ENCODE measurements around the gene LRG1. TPM values are rescaled to one million over a fixed set of nuclear protein-coding genes. Genes with fewer than 3 reads are reported as not detected.
"Not testable (repeated sequence)": the region's sequence is repeated elsewhere in the genome, so short reads cannot be mapped to it uniquely, and the experiment has no call there.

LRG1 gene
- total and polyA plus RNA-seq, 4 donors, result 0.36 to 1.3 (median 0.46) TPM

GRCh38 chr19:4529924-4530522 is 9.8 kb downstream of the LRG1 start:
- Histone ChIP-seq H3K9me3 (ENCODE audit: control insufficient read depth, insufficient read depth, low read length) (no peaks in the 10 kb centered on the region), H3K36me3 (ENCODE audit: control insufficient read depth, insufficient read depth, low read length) (peaks cover 16% of the 10 kb centered on the region), H3K4me1 (ENCODE audit: control insufficient read depth, insufficient read depth, low read length) (peaks cover 16% of the 10 kb centered on the region), H3K27ac (ENCODE audit: low read depth, low read length) (no peak overlapping the region), H3K4me3 (ENCODE audit: low read depth, low read length) (no peak overlapping the region), H3K27me3 (ENCODE audit: control insufficient read depth, insufficient read depth, low read length) (no peaks in the 10 kb centered on the region)
- 86% methylated on average over 10 of the region's 14 CpGs for WGBS (ENCODE audit: insufficient coverage)
- no peak for DNase-seq (ENCODE audit: low read depth in 4 of 6, low spot score in 6 of 6)

DNA sequence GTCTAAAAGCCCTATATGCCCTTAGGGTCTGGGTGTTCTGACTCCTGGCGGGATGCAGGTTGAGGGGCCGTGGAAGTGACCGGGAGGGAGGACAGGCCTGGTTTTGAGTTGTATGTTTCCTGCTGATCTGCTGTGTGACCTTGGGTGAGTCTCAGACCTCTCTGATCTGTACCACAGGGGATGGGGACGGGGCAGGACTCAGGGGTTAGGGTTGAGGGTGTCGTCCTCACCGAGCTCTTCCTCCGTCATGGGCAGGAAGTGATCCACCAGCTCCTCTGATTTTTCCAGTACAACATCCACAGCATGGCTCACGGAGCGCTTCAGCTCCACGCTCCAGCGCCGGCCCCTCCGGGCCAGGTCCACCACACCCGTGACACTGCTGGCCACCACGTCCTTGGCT is 11.0 kb downstream of the LRG1 start:
- peaks cover 19% of the 10 kb centered on the region for H3K36me3 ChIP-seq (ENCODE audit: control insufficient read depth, insufficient read depth, low read length)
- 83% methylated on average over 15 of the region's 15 CpGs for WGBS (ENCODE audit: insufficient coverage)
- no peaks in the 10 kb centered on the region for H3K9me3 ChIP-seq (ENCODE audit: control insufficient read depth, insufficient read depth, low read length)
- no peak overlapping the region for H3K4me3 ChIP-seq (ENCODE audit: low read depth, low read length)
- no peaks in the 10 kb centered on the region for H3K27me3 ChIP-seq (ENCODE audit: control insufficient read depth, insufficient read depth, low read length)
- H3K27ac ChIP-seq (ENCODE audit: low read depth, low read length), result no peak overlapping the region
- DNase-seq (ENCODE audit: low read depth in 4 of 6, low spot score in 6 of 6), result no peak
- peaks cover 5% of the 10 kb centered on the region for H3K4me1 ChIP-seq (ENCODE audit: control insufficient read depth, insufficient read depth, low read length)

DNA sequence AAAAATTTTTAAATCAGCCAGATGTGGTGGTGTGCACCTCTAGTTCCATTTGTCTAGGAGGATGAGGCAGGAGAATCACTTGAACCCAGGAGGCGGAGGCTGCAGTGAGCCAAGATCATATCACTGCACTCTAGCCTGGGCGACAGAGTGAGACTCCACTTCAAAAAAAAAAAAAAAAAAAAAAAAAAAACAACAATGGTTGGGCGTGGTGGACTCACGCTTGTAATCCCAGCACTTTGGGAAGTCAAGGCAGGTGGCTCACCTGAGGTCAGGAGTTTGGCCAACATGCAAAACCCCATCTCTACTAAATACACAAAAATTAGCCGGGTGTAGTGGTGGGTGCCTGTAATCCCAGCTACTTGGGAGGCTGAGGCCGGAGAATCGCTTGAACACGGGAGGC is 12.5 kb downstream of the LRG1 start:
- H3K27me3 ChIP-seq (ENCODE audit: control insufficient read depth, insufficient read depth, low read length); H3K9me3 ChIP-seq (ENCODE audit: control insufficient read depth, insufficient read depth, low read length); H3K27ac ChIP-seq (ENCODE audit: low read depth, low read length); H3K4me1 ChIP-seq (ENCODE audit: control insufficient read depth, insufficient read depth, low read length); DNase-seq (ENCODE audit: low read depth in 4 of 6, low spot score in 6 of 6); H3K4me3 ChIP-seq (ENCODE audit: low read depth, low read length): not testable (repeated sequence)
- H3K36me3 ChIP-seq (ENCODE audit: control insufficient read depth, insufficient read depth, low read length), result peaks cover 23% of the 10 kb centered on the region
- WGBS (ENCODE audit: insufficient coverage), result 100% methylated on average over 2 of the region's 8 CpGs

DNA sequence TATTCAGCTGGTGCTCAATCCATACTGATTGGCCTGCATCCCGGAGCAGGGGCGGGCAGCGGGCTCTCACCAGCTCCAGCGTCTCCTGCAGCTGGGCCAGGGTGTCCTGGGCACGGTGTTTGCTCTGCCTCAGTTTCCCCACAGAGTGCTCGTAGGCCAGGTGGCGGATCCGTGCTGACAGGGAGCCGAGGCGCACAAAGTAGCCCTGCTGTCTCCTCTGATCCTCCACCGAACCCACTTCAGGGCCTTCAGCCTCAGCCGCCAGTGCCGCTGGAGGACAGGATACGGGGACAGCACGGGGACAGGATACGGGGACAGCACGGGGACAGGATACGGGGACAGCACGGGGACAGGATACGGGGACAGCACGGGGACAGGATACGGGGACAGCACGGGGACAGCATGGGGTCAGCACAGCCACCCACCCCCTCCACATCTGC is 14.3 kb downstream of the LRG1 start:
- no peaks in the 10 kb centered on the region for H3K27me3 ChIP-seq (ENCODE audit: control insufficient read depth, insufficient read depth, low read length)
- no peak for DNase-seq (ENCODE audit: low read depth in 4 of 6, low spot score in 6 of 6)

GRCh38 chr19:4524808-4525562 is 14.9 kb downstream of the LRG1 start:
- H3K4me3 ChIP-seq (ENCODE audit: low read depth, low read length), result no peak overlapping the region
- H3K27ac ChIP-seq (ENCODE audit: low read depth, low read length), result no peak overlapping the region
- WGBS (ENCODE audit: insufficient coverage), result 81% methylated on average over 17 of the region's 23 CpGs
- peak in 2 of 6 donors; percentile 41 to 47 for DNase-seq (ENCODE audit: low read depth in 4 of 6, low spot score in 6 of 6)
- H3K27me3 ChIP-seq (ENCODE audit: control insufficient read depth, insufficient read depth, low read length), result no peaks in the 10 kb centered on the region
- no peaks in the 10 kb centered on the region for H3K9me3 ChIP-seq (ENCODE audit: control insufficient read depth, insufficient read depth, low read length)
- H3K36me3 ChIP-seq (ENCODE audit: control insufficient read depth, insufficient read depth, low read length), result peaks cover 24% of the 10 kb centered on the region
- peaks cover 5% of the 10 kb centered on the region for H3K4me1 ChIP-seq (ENCODE audit: control insufficient read depth, insufficient read depth, low read length)

More for the DNA sequence above, 14.3 kb downstream of the LRG1 start:
- Histone ChIP-seq H3K4me3 (ENCODE audit: low read depth, low read length) (no peak overlapping the region), H3K36me3 (ENCODE audit: control insufficient read depth, insufficient read depth, low read length) (peaks cover 24% of the 10 kb centered on the region), H3K27ac (ENCODE audit: low read depth, low read length) (no peak overlapping the region), H3K9me3 (ENCODE audit: control insufficient read depth, insufficient read depth, low read length) (no peaks in the 10 kb centered on the region), H3K4me1 (ENCODE audit: control insufficient read depth, insufficient read depth, low read length) (peaks cover 5% of the 10 kb centered on the region)
- 82% methylated on average over 23 of the region's 23 CpGs for WGBS (ENCODE audit: insufficient coverage)

GRCh38 chr19:4523306-4524110 is 16.3 kb downstream of the LRG1 start:
- H3K27ac ChIP-seq (ENCODE audit: low read depth, low read length), result no peak overlapping the region
- WGBS (ENCODE audit: insufficient coverage), result 77% methylated on average over 52 of the region's 53 CpGs
- H3K27me3 ChIP-seq (ENCODE audit: control insufficient read depth, insufficient read depth, low read length), result no peaks in the 10 kb centered on the region
- no peaks in the 10 kb centered on the region for H3K9me3 ChIP-seq (ENCODE audit: control insufficient read depth, insufficient read depth, low read length)
- H3K4me1 ChIP-seq (ENCODE audit: control insufficient read depth, insufficient read depth, low read length), result peaks cover 17% of the 10 kb centered on the region
- H3K4me3 ChIP-seq (ENCODE audit: low read depth, low read length), result no peak overlapping the region
- no peak for DNase-seq (ENCODE audit: low read depth in 4 of 6, low spot score in 6 of 6)
- peaks cover 18% of the 10 kb centered on the region for H3K36me3 ChIP-seq (ENCODE audit: control insufficient read depth, insufficient read depth, low read length)

DNA sequence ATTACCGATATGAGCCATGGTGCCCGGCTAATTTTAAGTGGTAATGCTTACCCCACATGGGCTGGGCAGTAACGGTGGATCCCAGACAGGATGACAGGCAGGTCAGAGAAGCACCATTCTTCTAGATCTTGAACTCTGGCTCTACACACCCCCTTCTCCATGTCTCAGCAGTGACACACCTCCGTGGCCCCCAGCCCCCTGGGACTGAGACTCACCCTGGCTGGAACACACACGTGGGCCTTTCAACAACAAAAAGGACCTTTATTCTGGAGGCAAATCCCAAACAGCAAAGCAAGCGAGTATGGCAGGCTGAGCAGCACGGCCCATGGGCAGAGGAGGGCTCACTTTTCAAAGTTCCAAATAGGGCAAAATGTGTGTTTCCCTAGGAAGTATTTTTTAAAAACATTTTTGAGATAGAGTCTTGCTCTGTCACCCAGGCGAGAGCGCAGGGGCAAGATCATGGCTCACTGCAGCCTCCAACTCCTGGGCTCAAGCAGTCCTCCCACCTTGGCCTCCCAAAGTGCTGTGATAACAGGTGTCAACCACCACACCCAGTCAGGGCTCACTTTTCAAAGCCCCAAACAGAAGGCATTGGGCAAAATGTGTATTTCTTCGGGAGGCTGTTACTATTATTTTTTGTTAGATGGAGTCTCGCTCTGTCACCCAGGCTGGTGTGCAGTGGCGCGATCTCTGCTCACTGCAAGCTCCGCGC is 17.4 kb downstream of the LRG1 start:
- Histone ChIP-seq H3K27me3 (ENCODE audit: control insufficient read depth, insufficient read depth, low read length) (no peaks in the 10 kb centered on the region), H3K9me3 (ENCODE audit: control insufficient read depth, insufficient read depth, low read length) (no peaks in the 10 kb centered on the region), H3K27ac (ENCODE audit: low read depth, low read length) (no peak overlapping the region), H3K4me1 (ENCODE audit: control insufficient read depth, insufficient read depth, low read length) (peaks cover 21% of the 10 kb centered on the region), H3K36me3 (ENCODE audit: control insufficient read depth, insufficient read depth, low read length) (peaks cover 22% of the 10 kb centered on the region), H3K4me3 (ENCODE audit: low read depth, low read length) (no peak overlapping the region)
- DNase-seq (ENCODE audit: low read depth in 4 of 6, low spot score in 6 of 6), result no peak
- 83% methylated on average over 12 of the region's 15 CpGs for WGBS (ENCODE audit: insufficient coverage)

GRCh38 chr19:4521888-4522242 is 18.0 kb downstream of the LRG1 start:
- Histone ChIP-seq H3K27me3 (ENCODE audit: control insufficient read depth, insufficient read depth, low read length) (no peaks in the 10 kb centered on the region), H3K4me1 (ENCODE audit: control insufficient read depth, insufficient read depth, low read length) (peaks cover 21% of the 10 kb centered on the region)
- 97% methylated on average over 4 of the region's 5 CpGs for WGBS (ENCODE audit: insufficient coverage)

GRCh38 chr19:4521170-4521887 is 18.5 kb downstream of the LRG1 start:
- no peak overlapping the region for H3K27ac ChIP-seq (ENCODE audit: low read depth, low read length)
- H3K36me3 ChIP-seq (ENCODE audit: control insufficient read depth, insufficient read depth, low read length), result peaks cover 31% of the 10 kb centered on the region
- H3K4me1 ChIP-seq (ENCODE audit: control insufficient read depth, insufficient read depth, low read length), result peaks cover 21% of the 10 kb centered on the region
- no peaks in the 10 kb centered on the region for H3K9me3 ChIP-seq (ENCODE audit: control insufficient read depth, insufficient read depth, low read length)
- DNase-seq (ENCODE audit: low read depth in 4 of 6, low spot score in 6 of 6), result no peak
- no peak overlapping the region for H3K4me3 ChIP-seq (ENCODE audit: low read depth, low read length)
- WGBS (ENCODE audit: insufficient coverage), result 86% methylated on average over 11 of the region's 11 CpGs
- H3K27me3 ChIP-seq (ENCODE audit: control insufficient read depth, insufficient read depth, low read length), result no peaks in the 10 kb centered on the region

More at GRCh38 chr19:4521888-4522242, 18.0 kb downstream of the LRG1 start:
- Histone ChIP-seq H3K27ac (ENCODE audit: low read depth, low read length) (no peak overlapping the region), H3K9me3 (ENCODE audit: control insufficient read depth, insufficient read depth, low read length) (no peaks in the 10 kb centered on the region), H3K36me3 (ENCODE audit: control insufficient read depth, insufficient read depth, low read length) (peaks cover 26% of the 10 kb centered on the region), H3K4me3 (ENCODE audit: low read depth, low read length) (no peak overlapping the region)
- no peak for DNase-seq (ENCODE audit: low read depth in 4 of 6, low spot score in 6 of 6)

All from spinal cord (tissue), 10 donors.